HCT116 (cell line): Measurements from ENCODE around the gene MYBPC3. TPM values are rescaled to one million over a fixed set of nuclear protein-coding genes. Genes with fewer than 3 reads are reported as not detected.

Experiments
- ATAC-seq: fragments of 200-7000 bp; cut with Tn5 transposase; 2 replicates; pipeline ENCODE4 v1.9.1; 2020; ENCODE audit warnings: mild to moderate bottlenecking, moderate library complexity
- BruUV-seq: library from RNA; stranded (reverse); fragments of 400-500 nt; replicated peaks from 2 replicates; lab custom pipeline; 2021; lab: Mats Ljungman, UMichigan
- CTCF ChIA-PET: fragments of 300-600 bp; sonication (Branson Sonifier 250); formaldehyde crosslinking; loops from one replicate; lab custom pipeline; 2021; ENCODE audit warnings: antibody characterized with exemption; lab: Charles Lee
- POLR2A ChIA-PET: fragments of 300-600, 350-600 bp; sonication (Branson Sonifier 250); formaldehyde crosslinking; loops from one replicate; lab custom pipeline; 2021; ENCODE audit warnings: antibody characterized with exemption; lab: Charles Lee
- RAD21 ChIA-PET, 2 experiments: fragments of 300-600 bp; sonication (Branson Sonifier 250); formaldehyde crosslinking; loops; one replicate each; lab custom pipeline; 2023; ENCODE audit warnings: low total read pairs in 2 of 2; ENCODE audit not compliant: uncharacterized antibody in 2 of 2, unreplicated experiment in 2 of 2, low non-redundant PET in 1 of 2; lab: Charles Lee
- DNase-seq: peaks from one replicate; pipeline ENCODE4 v3.0.0-alpha.2; 2010; ENCODE audit warnings: low read depth, low spot score
- H2AFZ ChIP-seq: fragments of 200-600 bp; shearing (Covaris generic), sonication (generic); 2 replicates; pipeline ENCODE4 v1.6.1; 2017; ENCODE audit warnings: low read depth, mixed run types, mixed read lengths, antibody characterized with exemption, low read length; ENCODE audit not compliant: poor library complexity, severe bottlenecking
- H3K27ac ChIP-seq: 2 replicates; pipeline ENCODE4 v1.5.1; 2012; ENCODE audit warnings: low read depth, low read length
- H3K27me3 ChIP-seq: fragments of 200-600 bp; sonication (generic); 2 replicates; pipeline ENCODE4 v1.6.1; 2016; ENCODE audit warnings: mixed run types, low read length, mixed read lengths; ENCODE audit not compliant: insufficient read depth
- H3K36me3 ChIP-seq, 2 experiments: fragments of 200-500 bp in 1 of 2; fragments of 200-600 bp in 1 of 2; sonication (Bioruptor generic) in 1 of 2; sonication (generic) in 1 of 2; 2 replicates each; pipeline versions ENCODE4 v1.5.1 to v1.6.1; 2014 to 2016; ENCODE audit warnings: low read length in 2 of 2, inconsistent platforms in 1 of 2, mixed read lengths in 1 of 2, mixed run types in 1 of 2; ENCODE audit not compliant: insufficient read depth in 2 of 2, control insufficient read depth in 1 of 2
- H3K4me1 ChIP-seq, 2 experiments: fragments of 200-600 bp in 1 of 2; sonication (generic) in 1 of 2; 2 replicates each; pipeline versions ENCODE4 v1.5.1 to v1.6.1; 2012 to 2017; ENCODE audit warnings: low read length in 2 of 2, inconsistent platforms in 1 of 2, mild to moderate bottlenecking in 1 of 2, mixed read lengths in 1 of 2, mixed run types in 1 of 2, moderate library complexity in 1 of 2; ENCODE audit not compliant: insufficient read depth in 2 of 2, control insufficient read depth in 1 of 2
- H3K4me2 ChIP-seq: fragments of 200-600 bp; sonication (generic); 2 replicates; pipeline ENCODE4 v1.6.1; 2017; ENCODE audit warnings: mixed run types, low read length, mixed read lengths
- H3K4me3 ChIP-seq, 2 experiments: fragments of 200-600 bp in 1 of 2; sonication (generic) in 1 of 2; replicated peaks in 1 of 2; 2 replicates each; pipeline ENCODE4 v1.5.1; 2011 to 2016; ENCODE audit warnings: low read length in 2 of 2, control low read depth in 1 of 2, low read depth in 1 of 2, mild to moderate bottlenecking in 1 of 2, mixed read lengths in 1 of 2, mixed run types in 1 of 2
- H3K79me2 ChIP-seq: fragments of 200-600 bp; sonication (generic); 2 replicates; pipeline ENCODE4 v1.6.1; 2017; ENCODE audit warnings: mild to moderate bottlenecking, mixed run types, low read length, moderate library complexity, mixed read lengths; ENCODE audit not compliant: insufficient read depth
- H3K9ac ChIP-seq: fragments of 200-600 bp; sonication (generic); 2 replicates; pipeline ENCODE4 v1.6.1; 2016; ENCODE audit warnings: low read length, mixed read lengths
- H3K9me2 ChIP-seq: fragments of 200-600 bp; sonication (generic), shearing (Covaris generic); 2 replicates; pipeline ENCODE4 v1.6.1; 2017; ENCODE audit warnings: mixed run types, mild to moderate bottlenecking, moderate library complexity; ENCODE audit not compliant: insufficient read depth
- H3K9me3 ChIP-seq, 2 experiments: fragments of 200-500 bp in 1 of 2; fragments of 200-600 bp in 1 of 2; sonication (Bioruptor generic) in 1 of 2; sonication (generic) in 1 of 2; 2 replicates each; pipeline ENCODE4 v1.6.1; 2014 to 2017; ENCODE audit warnings: low read length in 2 of 2, mixed read lengths in 2 of 2, inconsistent platforms in 1 of 2, low read depth in 1 of 2, mild to moderate bottlenecking in 1 of 2, mixed run types in 1 of 2, moderate library complexity in 1 of 2; ENCODE audit not compliant: control insufficient read depth in 1 of 2, insufficient read depth in 1 of 2
- H4K20me1 ChIP-seq: fragments of 200-600 bp; sonication (generic), shearing (Covaris generic); 2 replicates; pipeline ENCODE4 v1.6.1; 2017; ENCODE audit warnings: mixed run types, mild to moderate bottlenecking, moderate library complexity; ENCODE audit not compliant: insufficient read depth
- ATF3 ChIP-seq: IDR thresholded peaks from 2 replicates; pipeline ENCODE4 v1.6.1; 2012
- CBX3 ChIP-seq: IDR thresholded peaks from 2 replicates; pipeline ENCODE4 v1.6.1; 2012; ENCODE audit warnings: low read depth
- EZH2phosphoT487 ChIP-seq: fragments of 200-600 bp; IDR thresholded peaks from 2 replicates; pipeline ENCODE4 v1.6.1; 2018; ENCODE audit warnings: antibody characterized with exemption, borderline replicate concordance
- SIN3A ChIP-seq: IDR thresholded peaks from 2 replicates; pipeline ENCODE4 v1.6.1; 2012; ENCODE audit warnings: low read depth
- SP1 ChIP-seq: IDR thresholded peaks from 2 replicates; pipeline ENCODE4 v1.6.1; 2012; ENCODE audit warnings: low read depth
- SRF ChIP-seq: IDR thresholded peaks from 2 replicates; pipeline ENCODE4 v1.6.1; 2012; ENCODE audit warnings: low read depth
- TCF7L2 ChIP-seq: IDR thresholded peaks from 2 replicates; pipeline ENCODE4 v1.7.0; 2011; ENCODE audit warnings: borderline replicate concordance, inconsistent platforms; ENCODE audit not compliant: insufficient read depth, insufficient read length; ENCODE audit errors: extremely low read depth
- intact Hi-C: fragments of 100-400 bp; cut with micrococcal nuclease; formaldehyde crosslinking; loops from 2 replicates; pipeline ENCODE4 v1.10.0; 2022
- total RNA-seq: library from RNA; stranded (reverse); gene quantifications from one replicate; pipeline ENCODE4 v1.2.1, GENCODE V29; 2021; ENCODE audit not compliant: unreplicated experiment

The MYBPC3 gene
- total RNA-seq, 1 experiment from 2014 or later = 0.25 TPM

DNA sequence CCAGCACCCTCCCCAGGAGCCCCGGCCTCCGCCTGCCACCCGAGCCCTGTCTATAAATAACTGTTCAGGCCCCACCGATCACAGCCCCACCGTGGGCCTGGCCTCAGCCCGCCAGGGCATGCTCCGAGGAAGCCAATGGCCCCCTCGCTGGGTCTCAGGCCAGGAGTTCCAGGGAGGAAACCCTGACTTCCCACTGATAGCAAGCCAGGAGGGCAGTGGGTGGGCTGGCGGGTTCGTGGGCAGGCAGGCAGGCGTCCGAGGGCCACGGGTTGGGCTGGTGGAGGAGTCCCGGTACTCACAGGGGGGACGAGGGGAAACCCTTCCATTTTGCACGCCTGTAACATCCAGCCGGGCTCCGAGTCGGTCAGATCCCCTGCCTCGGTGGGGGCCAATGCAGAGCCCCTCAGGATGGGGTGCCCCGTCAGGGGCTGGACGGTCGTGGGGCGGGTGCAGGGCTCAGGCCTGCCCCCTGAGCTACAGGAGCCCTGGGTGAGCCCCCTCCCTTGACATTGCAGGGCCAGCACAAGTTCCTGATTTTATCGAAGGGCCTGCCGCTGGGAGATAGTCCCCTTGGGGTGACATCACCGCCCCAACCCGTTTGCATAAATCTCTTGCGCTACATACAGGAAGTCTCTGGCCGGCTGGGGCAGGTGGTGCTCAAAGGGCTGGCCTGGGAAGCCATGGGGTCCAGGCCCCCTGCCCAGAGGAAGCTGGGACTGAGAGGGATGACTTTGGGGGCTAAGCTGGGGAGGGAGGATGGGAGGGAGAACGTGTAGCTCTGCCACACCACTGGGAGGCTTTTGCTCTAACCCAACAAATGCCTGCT lies 25.7 kb upstream of the MYBPC3 start, which contains the start of gene SPI1 (continued):
- TF ChIP-seq EZH2phosphoT487 (no peak), SRF (no peak), ATF3 (no peak), CBX3 (no peak), TCF7L2 (no peak)
- TF ChIP-seq, all 23 proteins: peak for 0

DNA sequence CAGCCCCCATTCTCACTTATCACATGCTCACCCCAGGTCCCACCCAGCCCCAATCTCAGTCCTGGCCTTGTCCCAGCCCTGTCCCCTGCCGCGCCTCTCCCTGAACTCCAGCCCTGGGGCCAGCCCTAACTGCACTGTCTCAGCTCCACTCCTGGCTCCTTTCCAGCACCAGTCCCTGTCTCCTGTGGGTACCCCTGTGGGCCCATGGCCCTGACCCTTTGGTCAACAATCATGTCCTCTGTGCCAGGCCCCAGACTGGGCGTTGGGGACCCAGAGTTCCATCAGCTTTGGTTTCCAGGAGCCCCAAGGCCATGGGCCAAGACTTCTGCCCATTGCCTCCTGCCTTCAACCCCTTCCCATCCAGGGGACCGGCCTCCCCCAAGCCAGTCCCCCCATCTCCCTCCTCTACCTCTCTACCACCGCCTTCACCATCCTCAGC lies 25.1 kb upstream of the MYBPC3 start:
- Histone ChIP-seq H3K4me1 (peaks cover 11 to 29% of the 10 kb centered on the region in 2 experiments; a peak in 3 of 4 replicates), H2AFZ (no peak overlapping the region), H4K20me1 (no peaks in the 10 kb centered on the region), H3K9me3 (no peaks in the 10 kb centered on the region), H3K27me3 (no peaks in the 10 kb centered on the region), H3K36me3 (no peaks in the 10 kb centered on the region), H3K9ac (no peak overlapping the region), H3K79me2 (no peaks in the 10 kb centered on the region), H3K27ac (no peak overlapping the region; the same call in 1 of the 2 replicates), H3K9me2 (no peaks in the 10 kb centered on the region), H3K4me2 (no peak overlapping the region), H3K4me3 (no peak overlapping the region)
- ChIA-PET CTCF (no interaction called here), RAD21 (no interaction called here), POLR2A (interaction anchor here (1.2 kb wide), 1 partner anchor 35 kb away, joined by 3 read pairs; no protein-coding TSS in a partner anchor)
- intact Hi-C loops = no loop called here
- ATAC-seq (no peak), DNase-seq (no peak)
- TF ChIP-seq TCF7L2 = no peak
- TF ChIP-seq SIN3A = no peak
- no peak for TF ChIP-seq SP1
- BruUV-seq = no TSS peak
